Smooth muscle cell (in vitro differentiated cells): Measurements from ENCODE around the gene CATSPERB. TPM values are rescaled to one million over a fixed set of nuclear protein-coding genes. Genes with fewer than 3 reads are reported as not detected.
"Not testable (repeated sequence)": the region's sequence is repeated elsewhere in the genome, so short reads cannot be mapped to it uniquely, and the experiment has no call there.

Experiments used
- DNase-seq: peaks from one replicate; lab custom pipeline; 2025; ENCODE audit not compliant: unreplicated experiment; lab: John Stamatoyannopoulos, UW
- H2AFZ ChIP-seq: fragments of 200-600 bp; sonication (generic); 2 replicates; pipeline ENCODE4 v1.6.0; 2016; ENCODE audit warnings: antibody characterized with exemption, low read depth, mild to moderate bottlenecking
- H3F3A ChIP-seq: fragments of 200-600 bp; sonication (generic); 2 replicates; pipeline ENCODE4 v1.6.0; 2017; ENCODE audit warnings: antibody characterized with exemption, low read depth
- H3K27ac ChIP-seq: fragments of 200-600 bp; sonication (generic); 2 replicates; pipeline ENCODE4 v1.5.1; 2016; ENCODE audit warnings: low read depth, mild to moderate bottlenecking
- H3K27me3 ChIP-seq: fragments of 200-600 bp; sonication (generic); 2 replicates; pipeline ENCODE4 v1.6.1; 2016; ENCODE audit warnings: low read depth, mild to moderate bottlenecking
- H3K36me3 ChIP-seq: fragments of 200-600 bp; sonication (generic); 2 replicates; pipeline ENCODE4 v1.5.1; 2016; ENCODE audit warnings: low read depth
- H3K4me1 ChIP-seq: fragments of 200-600 bp; sonication (generic); 2 replicates; pipeline ENCODE4 v1.5.1; 2016; ENCODE audit warnings: low read depth
- H3K4me2 ChIP-seq: fragments of 200-600 bp; sonication (generic); 2 replicates; pipeline ENCODE4 v1.6.0; 2016; ENCODE audit warnings: mild to moderate bottlenecking
- H3K4me3 ChIP-seq: fragments of 200-600 bp; sonication (generic); 2 replicates; pipeline ENCODE4 v1.5.1; 2016; ENCODE audit warnings: mild to moderate bottlenecking
- H3K79me2 ChIP-seq: fragments of 200-600 bp; sonication (generic); 2 replicates; pipeline ENCODE4 v1.6.0; 2016; ENCODE audit warnings: low read depth, mild to moderate bottlenecking
- H3K9ac ChIP-seq: fragments of 200-600 bp; sonication (generic); 2 replicates; pipeline ENCODE4 v1.6.0; 2016; ENCODE audit warnings: low read depth
- H3K9me3 ChIP-seq: fragments of 200-600 bp; sonication (generic); replicated peaks from 2 replicates; pipeline ENCODE4 v1.5.1; 2016; ENCODE audit warnings: low read depth
- H4K20me1 ChIP-seq: fragments of 200-600 bp; sonication (generic); 2 replicates; pipeline ENCODE4 v1.6.0; 2016; ENCODE audit warnings: low read depth
- WGBS: methylation state at CpG from one replicate; pipeline ENCODE4 v1.1.7; 2016; ENCODE audit warnings: low lambda C conversion rate; 5-methylcytosine and 5-hydroxymethylcytosine counted together
- polyA plus RNA-seq: library from polyadenylated mRNA; unstranded; fragments of >200 nt; fragmentation: Nextera tagmentation; extraction: Ambion mirVana; gene quantifications from 2 replicates; pipeline ENCODE4 v1.2.1, GENCODE V29; 2016
- total RNA-seq: library from RNA; depleted of rRNA; stranded (reverse); fragments of >200 nt; gene quantifications from 2 replicates; pipeline ENCODE4 v1.2.3, GENCODE V29; 2014
- TF ChIP-seq, protein P1 (sequence below): fragments of 200-600 bp; sonication (generic); IDR thresholded peaks from 2 replicates; pipeline ENCODE4 v1.5.1; 2017; ENCODE audit warnings: borderline replicate concordance, mild to moderate bottlenecking, antibody characterized with exemption; ENCODE audit not compliant: insufficient read depth, poor library complexity, severe bottlenecking

CATSPERB gene
- total and polyA plus RNA-seq, 2 experiments from 2014 or later, result 0.18 TPM; not detected in 1

DNA sequence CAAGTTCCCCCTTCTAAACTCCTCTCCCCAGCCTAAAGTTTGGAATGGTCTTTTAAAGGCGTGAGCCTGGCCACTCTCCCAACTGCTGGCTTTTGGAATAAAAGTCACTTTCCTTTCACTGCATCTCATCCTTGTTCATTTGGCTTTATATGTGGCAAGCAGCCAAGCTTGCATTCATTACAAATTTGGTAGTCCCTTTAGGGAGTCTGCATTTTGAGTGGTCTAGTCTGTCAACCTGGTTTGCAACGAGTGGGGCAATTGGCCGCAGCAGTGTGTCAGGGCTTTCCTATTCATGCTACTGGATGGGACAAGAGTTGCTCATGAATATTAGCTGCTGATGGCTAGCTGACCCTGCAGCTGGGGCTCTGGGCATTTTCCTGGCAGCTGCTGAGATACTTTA is 57.0 kb downstream of the CATSPERB start:
- H4K20me1 ChIP-seq, result no peaks in the 10 kb centered on the region
- no peaks in the 10 kb centered on the region for H3K9me3 ChIP-seq
- no peaks in the 10 kb centered on the region for H3F3A ChIP-seq
- H3K4me3 ChIP-seq, result no peak overlapping the region
- H2AFZ ChIP-seq, result no peak overlapping the region
- H3K27ac ChIP-seq, result no peak overlapping the region
- no peak overlapping the region for H3K9ac ChIP-seq
- H3K36me3 ChIP-seq, result no peaks in the 10 kb centered on the region
- no peaks in the 10 kb centered on the region for H3K27me3 ChIP-seq
- H3K4me2 ChIP-seq, result no peak overlapping the region
- 87% methylated on average over 3 of the region's 3 CpGs for WGBS
- H3K4me1 ChIP-seq, result no peaks in the 10 kb centered on the region
- H3K79me2 ChIP-seq, result no peaks in the 10 kb centered on the region
- TF ChIP-seq, protein P1, sequence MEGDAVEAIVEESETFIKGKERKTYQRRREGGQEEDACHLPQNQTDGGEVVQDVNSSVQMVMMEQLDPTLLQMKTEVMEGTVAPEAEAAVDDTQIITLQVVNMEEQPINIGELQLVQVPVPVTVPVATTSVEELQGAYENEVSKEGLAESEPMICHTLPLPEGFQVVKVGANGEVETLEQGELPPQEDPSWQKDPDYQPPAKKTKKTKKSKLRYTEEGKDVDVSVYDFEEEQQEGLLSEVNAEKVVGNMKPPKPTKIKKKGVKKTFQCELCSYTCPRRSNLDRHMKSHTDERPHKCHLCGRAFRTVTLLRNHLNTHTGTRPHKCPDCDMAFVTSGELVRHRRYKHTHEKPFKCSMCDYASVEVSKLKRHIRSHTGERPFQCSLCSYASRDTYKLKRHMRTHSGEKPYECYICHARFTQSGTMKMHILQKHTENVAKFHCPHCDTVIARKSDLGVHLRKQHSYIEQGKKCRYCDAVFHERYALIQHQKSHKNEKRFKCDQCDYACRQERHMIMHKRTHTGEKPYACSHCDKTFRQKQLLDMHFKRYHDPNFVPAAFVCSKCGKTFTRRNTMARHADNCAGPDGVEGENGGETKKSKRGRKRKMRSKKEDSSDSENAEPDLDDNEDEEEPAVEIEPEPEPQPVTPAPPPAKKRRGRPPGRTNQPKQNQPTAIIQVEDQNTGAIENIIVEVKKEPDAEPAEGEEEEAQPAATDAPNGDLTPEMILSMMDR, result no peak
- DNase-seq, result no peak

DNA sequence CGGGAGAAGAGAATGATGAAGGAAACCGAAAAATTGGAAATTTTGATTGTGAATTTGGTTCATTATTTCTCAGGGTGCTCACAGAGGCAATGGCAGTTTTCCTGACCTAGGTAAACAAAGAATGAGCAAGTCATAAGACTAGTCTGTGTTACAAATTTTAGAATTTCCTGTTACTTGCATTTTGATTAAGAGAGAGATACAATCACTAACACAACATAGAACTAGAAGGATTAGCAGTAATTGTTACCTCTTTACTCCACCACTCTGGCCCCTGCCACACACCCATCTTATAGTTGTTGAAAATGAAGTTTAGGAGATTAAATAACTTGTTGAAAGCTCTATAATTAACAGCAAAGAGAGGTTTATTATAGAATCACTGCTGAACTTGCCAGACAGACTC is 62.0 kb downstream of the CATSPERB start:
- Histone ChIP-seq H3K27ac (no peak overlapping the region), H3K36me3 (no peaks in the 10 kb centered on the region), H2AFZ (no peak overlapping the region), H4K20me1 (no peaks in the 10 kb centered on the region), H3K4me3 (no peak overlapping the region), H3K27me3 (no peaks in the 10 kb centered on the region), H3K4me2 (no peak overlapping the region), H3K9ac (no peak overlapping the region), H3K9me3 (no peaks in the 10 kb centered on the region), H3K79me2 (no peaks in the 10 kb centered on the region), H3F3A (no peaks in the 10 kb centered on the region), H3K4me1 (no peaks in the 10 kb centered on the region)
- no peak for DNase-seq
- TF ChIP-seq, protein P1, result no peak
- WGBS, result 79% methylated on average over 2 of the region's 2 CpGs

DNA sequence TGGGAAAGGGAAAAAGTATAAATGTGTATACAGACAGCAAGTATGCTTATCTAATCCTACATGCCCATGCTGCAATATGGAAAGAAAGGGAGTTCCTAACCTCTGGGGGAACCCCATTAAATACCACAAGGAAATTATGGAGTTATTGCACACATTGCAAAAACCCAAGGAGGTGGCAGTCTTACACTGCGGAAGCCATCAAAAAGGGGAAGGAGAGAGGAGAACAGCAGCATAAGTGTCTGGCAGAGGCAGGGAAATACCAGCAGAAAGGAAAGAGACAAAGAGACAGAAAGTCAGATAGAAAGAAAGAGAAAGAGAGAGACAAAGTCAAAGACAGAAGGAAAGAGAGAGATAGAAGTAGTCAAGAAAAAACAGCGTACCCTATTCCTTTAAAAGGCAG is 64.8 kb downstream of the CATSPERB start:
- H3F3A ChIP-seq, H3K9me3 ChIP-seq: not testable (repeated sequence)

DNA sequence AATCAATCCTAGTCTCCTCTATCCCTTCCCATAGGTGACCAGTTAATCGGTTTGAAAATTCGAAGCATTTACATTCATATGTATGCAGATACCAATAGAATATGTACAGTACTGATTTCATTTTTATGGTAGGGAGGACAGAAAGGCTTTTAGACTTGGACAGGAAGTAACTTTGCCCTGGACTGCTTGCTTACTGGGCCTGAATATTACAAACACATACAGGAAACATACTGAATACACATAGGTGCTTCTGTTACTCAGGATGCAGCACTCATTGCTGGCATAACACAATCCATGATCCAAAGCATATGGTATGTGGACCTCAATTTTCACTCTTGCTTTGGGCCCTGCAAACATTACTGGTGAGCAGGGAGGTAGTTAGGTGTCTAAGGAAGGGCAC is 71.1 kb downstream of the CATSPERB start:
- H4K20me1 ChIP-seq, result no peaks in the 10 kb centered on the region
- H3K4me1 ChIP-seq, result no peaks in the 10 kb centered on the region
- TF ChIP-seq, protein P1, result no peak
- 91% methylated on average over 2 of the region's 2 CpGs for WGBS
- H3K4me3 ChIP-seq, result no peak overlapping the region
- no peaks in the 10 kb centered on the region for H3K9me3 ChIP-seq
- H3K36me3 ChIP-seq, result no peaks in the 10 kb centered on the region
- H3F3A ChIP-seq, result no peaks in the 10 kb centered on the region
- H3K4me2 ChIP-seq, result no peak overlapping the region
- no peak for DNase-seq
- no peak overlapping the region for H2AFZ ChIP-seq
- H3K27ac ChIP-seq, result no peak overlapping the region
- H3K27me3 ChIP-seq, result no peaks in the 10 kb centered on the region
- no peaks in the 10 kb centered on the region for H3K79me2 ChIP-seq
- H3K9ac ChIP-seq, result no peak overlapping the region

More for the DNA sequence above, 64.8 kb downstream of the CATSPERB start:
- not testable (repeated sequence) for H2AFZ ChIP-seq, DNase-seq, H3K4me2 ChIP-seq, H4K20me1 ChIP-seq, H3K79me2 ChIP-seq, H3K4me1 ChIP-seq, H3K27me3 ChIP-seq, H3K9ac ChIP-seq, H3K36me3 ChIP-seq, H3K4me3 ChIP-seq, H3K27ac ChIP-seq
- WGBS, result 94% methylated on average over 2 of the region's 2 CpGs
